Aorta (tissue), 5 donors: ENCODE data around the gene PDE4B. TPM values are rescaled to one million over a fixed set of nuclear protein-coding genes. Genes with fewer than 3 reads are reported as not detected.

ENCODE experiments used
- ATAC-seq: fragments of 200-7000 bp; cut with Tn5 transposase; one replicate; pipeline ENCODE4 v1.9.1; 2022; ENCODE audit warnings: moderate library complexity; ENCODE audit not compliant: low FRiP score
- DNase-seq, 2 donors: peaks; one replicate each; pipeline ENCODE4 v3.0.0-alpha.2; 2020
- H3K27ac ChIP-seq, 2 donors: one replicate each; pipeline ENCODE4 v1.5.1; 2013; ENCODE audit warnings: low read length in 2 of 2, mild to moderate bottlenecking in 2 of 2, moderate library complexity in 2 of 2, control low read depth in 1 of 2, inconsistent platforms in 1 of 2, low read depth in 1 of 2
- H3K27me3 ChIP-seq, 2 donors: one replicate each; pipeline ENCODE4 v1.6.1; 2013; ENCODE audit warnings: control low read depth in 1 of 2, low read length in 1 of 2, mild to moderate bottlenecking in 1 of 2, moderate library complexity in 1 of 2; ENCODE audit not compliant: insufficient read depth in 2 of 2, control insufficient read depth in 1 of 2
- H3K36me3 ChIP-seq, 2 donors: one replicate each; pipeline ENCODE4 v1.6.1; 2013; ENCODE audit warnings: control low read depth in 1 of 2, low read length in 1 of 2, mild to moderate bottlenecking in 1 of 2; ENCODE audit not compliant: insufficient read depth in 2 of 2, control insufficient read depth in 1 of 2
- H3K4me1 ChIP-seq, 2 donors: one replicate each; pipeline ENCODE4 v1.6.1; 2013; ENCODE audit warnings: low read length in 2 of 2, control low read depth in 1 of 2, mild to moderate bottlenecking in 1 of 2, moderate library complexity in 1 of 2; ENCODE audit not compliant: insufficient read depth in 2 of 2, control insufficient read depth in 1 of 2
- H3K4me3 ChIP-seq, 2 donors: one replicate each; pipeline ENCODE4 v1.5.1; 2013; ENCODE audit warnings: low read length in 2 of 2, control low read depth in 1 of 2, mild to moderate bottlenecking in 1 of 2
- H3K9me3 ChIP-seq: one replicate; pipeline ENCODE4 v1.6.1; 2013; ENCODE audit warnings: mild to moderate bottlenecking, low read length; ENCODE audit not compliant: control insufficient read depth
- WGBS, 2 donors: extraction: QIAGEN DNeasy Blood & Tissue Kit; methylation state at CpG; one replicate each; pipeline ENCODE4 v1.1.7; 2013; 5-methylcytosine and 5-hydroxymethylcytosine counted together
- intact Hi-C, 2 donors: fragments of 100-400 bp; cut with DNase I; formaldehyde crosslinking; loops; one replicate each; pipeline versions ENCODE4 v1.14.2 to v1.15.0; 2022
- polyA plus RNA-seq, 2 donors: library from polyadenylated mRNA; stranded (reverse); fragments of 200-250 nt; gene quantifications; one replicate each; pipeline ENCODE4 v1.2.3, GENCODE V29; 2013
- total RNA-seq, 2 donors: library from RNA; stranded (reverse); fragmentation: NEBNext Ultra II Directional; extraction: Animal tissue kit (Norgen Biotek cat#: 25700); gene quantifications; one replicate each; pipeline ENCODE4 v1.2.1, GENCODE V29; 2021
- donor health status: healthy with polysubstance abuse.
- donor health status: Bipolar disorder and iron deficiency.
- donor health status: DM: no; HTN: no; CAD: no.
- donor health status: DM: no; HTN: no; CAD: no.
- donor health status: DM: yes; HTN: yes; CAD: no.

Gene PDE4B
- total and polyA plus RNA-seq, 4 donors, result 4.8 to 24.5 (median 12.5) TPM

GRCh38 chr1:66286307-66286706 is 493.6 kb downstream of the PDE4B start:
- no peaks in the 10 kb centered on the region for H3K27me3 ChIP-seq
- intact Hi-C loops, result no loop called here

GRCh38 chr1:66288048-66288447 is 495.4 kb downstream of the PDE4B start:
- no peaks in the 10 kb centered on the region for H3K36me3 ChIP-seq
- WGBS, 2 donors, result 53 to 70% methylated on average over 2 of the region's 2 CpGs
- no peaks in the 10 kb centered on the region for H3K27me3 ChIP-seq
- H3K27ac ChIP-seq, result no peak overlapping the region
- peaks cover 0 to 3% of the 10 kb centered on the region in 2 donors for H3K4me1 ChIP-seq
- H3K9me3 ChIP-seq, result no peaks in the 10 kb centered on the region
- H3K4me3 ChIP-seq, result no peak overlapping the region
- DNase-seq (no peak), ATAC-seq (no peak)
- intact Hi-C loops, result no loop called here

More at GRCh38 chr1:66286307-66286706, 493.6 kb downstream of the PDE4B start:
- H3K27ac ChIP-seq, result no peak overlapping the region
- DNase-seq (no peak), ATAC-seq (no peak)
- H3K9me3 ChIP-seq, result no peaks in the 10 kb centered on the region
- peaks cover 0 to 7% of the 10 kb centered on the region in 2 donors for H3K4me1 ChIP-seq
- no peak overlapping the region for H3K4me3 ChIP-seq
- no peaks in the 10 kb centered on the region for H3K36me3 ChIP-seq

GRCh38 chr1:66290761-66291530 is 498.3 kb downstream of the PDE4B start:
- H3K27ac ChIP-seq, result no peak overlapping the region
- intact Hi-C loops, result no loop called here
- H3K4me1 ChIP-seq, result no peaks in the 10 kb centered on the region
- no peaks in the 10 kb centered on the region for H3K9me3 ChIP-seq
- DNase-seq, result no peak
- no peak for ATAC-seq
- no peak overlapping the region for H3K4me3 ChIP-seq
- no peaks in the 10 kb centered on the region for H3K27me3 ChIP-seq
- no peaks in the 10 kb centered on the region for H3K36me3 ChIP-seq
- 83 to 85% methylated on average over 1 of the region's 1 CpG for WGBS, 2 donors

GRCh38 chr1:66291531-66291864 is 498.8 kb downstream of the PDE4B start:
- H3K9me3 ChIP-seq, result no peaks in the 10 kb centered on the region
- DNase-seq (no peak), ATAC-seq (no peak)
- no peaks in the 10 kb centered on the region for H3K36me3 ChIP-seq
- H3K27me3 ChIP-seq, result no peaks in the 10 kb centered on the region
- 73 to 79% methylated on average over 1 of the region's 1 CpG for WGBS, 2 donors
- H3K4me1 ChIP-seq, result no peaks in the 10 kb centered on the region
- H3K27ac ChIP-seq, result no peak overlapping the region
- intact Hi-C loops, result no loop called here
- no peak overlapping the region for H3K4me3 ChIP-seq

GRCh38 chr1:66292305-66292704 is 499.6 kb downstream of the PDE4B start:
- intact Hi-C loops, result no loop called here
- no peaks in the 10 kb centered on the region for H3K4me1 ChIP-seq
- ATAC-seq (no peak), DNase-seq (no peak)
- 96 to 100% methylated on average over 2 of the region's 2 CpGs for WGBS, 2 donors
- H3K9me3 ChIP-seq, result no peaks in the 10 kb centered on the region
- H3K4me3 ChIP-seq, result no peak overlapping the region
- no peak overlapping the region for H3K27ac ChIP-seq
- H3K36me3 ChIP-seq, result no peaks in the 10 kb centered on the region
- H3K27me3 ChIP-seq, result no peaks in the 10 kb centered on the region

- intact Hi-C loops, result no loop called here
- Histone ChIP-seq H3K4me1 (no peaks in the 10 kb centered on the region), H3K36me3 (no peaks in the 10 kb centered on the region), H3K27me3 (no peaks in the 10 kb centered on the region), H3K4me3 (no peak overlapping the region), H3K9me3 (no peaks in the 10 kb centered on the region), H3K27ac (no peak overlapping the region)
- ATAC-seq, result no peak
- DNase-seq, result no peak
- 67 to 71% methylated on average over 3 of the region's 3 CpGs for WGBS, 2 donors
Measured at GRCh38 chr1:66292944-66293343, 500.2 kb downstream of the PDE4B start.

GRCh38 chr1:66294707-66295370 is 502.1 kb downstream of the PDE4B start:
- intact Hi-C loops, result no loop called here
- ATAC-seq, result peak; percentile 74
- Histone ChIP-seq H3K27me3 (no peaks in the 10 kb centered on the region), H3K9me3 (no peaks in the 10 kb centered on the region), H3K36me3 (no peaks in the 10 kb centered on the region), H3K27ac (no peak overlapping the region), H3K4me3 (no peak overlapping the region), H3K4me1 (no peaks in the 10 kb centered on the region)
- WGBS, 2 donors, result 60 to 62% methylated on average over 2 of the region's 2 CpGs
- DNase-seq, result no peak

GRCh38 chr1:66295803-66296202 is 503.1 kb downstream of the PDE4B start:
- H3K36me3 ChIP-seq, result no peaks in the 10 kb centered on the region
- no peaks in the 10 kb centered on the region for H3K4me1 ChIP-seq
- no peak overlapping the region for H3K27ac ChIP-seq
- H3K27me3 ChIP-seq, result no peaks in the 10 kb centered on the region
- WGBS, 2 donors, result 81 to 83% methylated on average over 6 of the region's 6 CpGs
- no peak overlapping the region for H3K4me3 ChIP-seq
- ATAC-seq (no peak), DNase-seq (no peak)
- H3K9me3 ChIP-seq, result no peaks in the 10 kb centered on the region
- intact Hi-C loops, result no loop called here

- DNase-seq (no peak), ATAC-seq (no peak)
- H3K4me1 ChIP-seq, result no peaks in the 10 kb centered on the region
- H3K4me3 ChIP-seq, result no peak overlapping the region
- no peaks in the 10 kb centered on the region for H3K27me3 ChIP-seq
- no peaks in the 10 kb centered on the region for H3K36me3 ChIP-seq
- 97 to 98% methylated on average over 1 of the region's 1 CpG for WGBS, 2 donors
- H3K27ac ChIP-seq, result no peak overlapping the region
- intact Hi-C loops, result no loop called here
- H3K9me3 ChIP-seq, result no peaks in the 10 kb centered on the region
Measured at GRCh38 chr1:66296370-66296769, 503.7 kb downstream of the PDE4B start.
